Activated T-cell treated with anti-CD3 and anti-CD28 coated beads, Interleukin-2, amount 50 U/mL, for 4 hours (primary cell): Measurements from ENCODE around the gene KIF6. TPM values are rescaled to one million over a fixed set of nuclear protein-coding genes. Genes with fewer than 3 reads are reported as not detected.

Source experiments
- ATAC-seq, 2 donors: fragments of 200-7000 bp; cut with Tn5 transposase; one replicate each; pipeline ENCODE4 v1.10.0; 2021
- DNase-seq: peaks from one replicate; pipeline ENCODE4 v3.0.0-alpha.2; 2020
- H3K27me3 Mint-ChIP-seq: one replicate; pipeline ENCODE4 v1.8.0; 2021; ENCODE audit warnings: low read depth, mixed read lengths
- H3K36me3 Mint-ChIP-seq: one replicate; pipeline ENCODE4 v1.8.0; 2022; ENCODE audit warnings: mixed read lengths; ENCODE audit not compliant: insufficient read depth
- H3K4me1 Mint-ChIP-seq: one replicate; pipeline ENCODE4 v1.8.0; 2021; ENCODE audit warnings: low read depth, mixed read lengths
- H3K4me3 Mint-ChIP-seq: one replicate; pipeline ENCODE4 v1.8.0; 2021; ENCODE audit warnings: mild to moderate bottlenecking, moderate library complexity, mixed read lengths
- H3K9me3 Mint-ChIP-seq: one replicate; pipeline ENCODE4 v1.8.0; 2021; ENCODE audit warnings: mixed read lengths
- total RNA-seq, 3 donors: library from RNA; stranded (reverse); gene quantifications; one replicate each; pipeline ENCODE4 v1.2.1, GENCODE V29; 2021

KIF6 gene, protein sequence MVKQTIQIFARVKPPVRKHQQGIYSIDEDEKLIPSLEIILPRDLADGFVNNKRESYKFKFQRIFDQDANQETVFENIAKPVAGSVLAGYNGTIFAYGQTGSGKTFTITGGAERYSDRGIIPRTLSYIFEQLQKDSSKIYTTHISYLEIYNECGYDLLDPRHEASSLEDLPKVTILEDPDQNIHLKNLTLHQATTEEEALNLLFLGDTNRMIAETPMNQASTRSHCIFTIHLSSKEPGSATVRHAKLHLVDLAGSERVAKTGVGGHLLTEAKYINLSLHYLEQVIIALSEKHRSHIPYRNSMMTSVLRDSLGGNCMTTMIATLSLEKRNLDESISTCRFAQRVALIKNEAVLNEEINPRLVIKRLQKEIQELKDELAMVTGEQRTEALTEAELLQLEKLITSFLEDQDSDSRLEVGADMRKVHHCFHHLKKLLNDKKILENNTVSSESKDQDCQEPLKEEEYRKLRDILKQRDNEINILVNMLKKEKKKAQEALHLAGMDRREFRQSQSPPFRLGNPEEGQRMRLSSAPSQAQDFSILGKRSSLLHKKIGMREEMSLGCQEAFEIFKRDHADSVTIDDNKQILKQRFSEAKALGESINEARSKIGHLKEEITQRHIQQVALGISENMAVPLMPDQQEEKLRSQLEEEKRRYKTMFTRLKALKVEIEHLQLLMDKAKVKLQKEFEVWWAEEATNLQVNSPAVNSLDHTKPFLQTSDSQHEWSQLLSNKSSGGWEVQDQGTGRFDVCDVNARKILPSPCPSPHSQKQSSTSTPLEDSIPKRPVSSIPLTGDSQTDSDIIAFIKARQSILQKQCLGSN
- under 1 TPM; 0.18 to 0.41 (median 0.40) TPM for total RNA-seq

DNA sequence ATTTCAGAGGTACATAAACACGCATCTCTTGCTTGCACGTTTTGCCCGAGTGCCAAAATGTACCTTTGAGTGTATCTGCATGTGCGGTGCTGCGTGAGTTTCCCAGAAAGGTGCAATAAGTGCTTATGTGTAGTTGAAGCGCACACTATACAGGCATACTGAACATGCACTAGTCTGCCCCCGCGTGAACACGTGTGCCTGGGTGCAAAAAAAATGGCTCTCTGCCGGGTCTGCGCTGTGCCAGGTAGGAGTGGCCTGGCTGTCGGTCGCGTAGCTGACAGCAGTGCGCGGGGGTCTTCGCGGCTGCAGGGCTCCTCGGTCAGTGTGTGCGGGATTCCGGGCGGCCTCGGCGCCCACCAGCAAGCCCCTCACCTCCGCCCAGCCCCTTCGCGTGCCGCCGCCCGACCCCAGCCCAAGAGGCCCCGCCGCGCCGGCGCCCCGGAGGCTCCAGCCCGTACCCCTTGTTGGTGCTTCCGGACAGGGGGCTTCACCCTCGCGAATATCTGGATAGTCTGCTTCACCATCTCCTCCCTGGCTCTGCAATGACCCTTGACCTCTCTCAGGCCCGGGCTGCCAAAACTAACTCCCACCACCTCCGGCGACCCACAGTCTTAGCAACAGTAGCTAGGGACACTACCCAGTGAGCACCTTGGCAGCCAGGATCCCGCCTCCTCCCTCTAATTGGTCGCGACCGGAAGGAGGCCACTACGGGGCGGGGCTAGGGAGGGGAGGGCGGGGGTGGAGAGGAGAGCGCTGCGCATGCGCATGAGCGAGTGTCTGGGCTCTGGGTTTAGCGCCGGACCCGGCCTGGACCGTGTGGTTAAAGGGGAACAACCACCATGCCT, at the start of gene KIF6:
Gene KIF6, minus strand, starts transcription at position 622 of the 845 bp plus-strand sequence. Its CDS starts 98 bp downstream, at position 524.
- peak; percentile 99 for ATAC-seq
- Mint-ChIP-seq H3K4me3 (peak within 1 kb of the TSS; percentile 90), H3K27me3 (peaks cover 6% of the 10 kb centered on the region), H3K9me3 (no peaks in the 10 kb centered on the region), H3K36me3 (no peaks in the 10 kb centered on the region), H3K4me1 (peaks cover 6% of the 10 kb centered on the region)
- DNase-seq, result peak; percentile 71

DNA sequence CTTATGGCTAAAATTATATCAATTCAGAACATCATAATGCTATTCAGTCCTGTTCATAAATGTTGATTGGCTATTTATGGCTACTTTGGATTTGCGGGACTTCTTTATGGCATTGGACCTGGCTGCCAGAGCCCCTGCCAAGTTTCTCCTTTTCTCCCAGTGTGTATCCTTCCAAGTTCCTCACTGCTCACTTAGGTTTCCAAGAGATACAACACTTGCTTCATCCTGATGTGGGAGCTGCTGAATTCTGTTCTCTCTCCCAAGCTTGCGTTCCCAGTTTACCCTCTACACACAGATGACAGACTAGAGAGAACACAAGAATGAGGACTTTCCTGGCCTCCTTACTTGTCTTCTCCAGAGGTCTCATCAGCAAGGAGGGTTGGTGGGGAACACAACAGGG, 48.6 kb upstream of the KIF6 start:
- Mint-ChIP-seq H3K4me3 (no peak overlapping the region), H3K9me3 (no peaks in the 10 kb centered on the region), H3K27me3 (peaks cover 6% of the 10 kb centered on the region), H3K4me1 (no peaks in the 10 kb centered on the region), H3K36me3 (no peaks in the 10 kb centered on the region)
- no peak for DNase-seq
- no peak for ATAC-seq

DNA sequence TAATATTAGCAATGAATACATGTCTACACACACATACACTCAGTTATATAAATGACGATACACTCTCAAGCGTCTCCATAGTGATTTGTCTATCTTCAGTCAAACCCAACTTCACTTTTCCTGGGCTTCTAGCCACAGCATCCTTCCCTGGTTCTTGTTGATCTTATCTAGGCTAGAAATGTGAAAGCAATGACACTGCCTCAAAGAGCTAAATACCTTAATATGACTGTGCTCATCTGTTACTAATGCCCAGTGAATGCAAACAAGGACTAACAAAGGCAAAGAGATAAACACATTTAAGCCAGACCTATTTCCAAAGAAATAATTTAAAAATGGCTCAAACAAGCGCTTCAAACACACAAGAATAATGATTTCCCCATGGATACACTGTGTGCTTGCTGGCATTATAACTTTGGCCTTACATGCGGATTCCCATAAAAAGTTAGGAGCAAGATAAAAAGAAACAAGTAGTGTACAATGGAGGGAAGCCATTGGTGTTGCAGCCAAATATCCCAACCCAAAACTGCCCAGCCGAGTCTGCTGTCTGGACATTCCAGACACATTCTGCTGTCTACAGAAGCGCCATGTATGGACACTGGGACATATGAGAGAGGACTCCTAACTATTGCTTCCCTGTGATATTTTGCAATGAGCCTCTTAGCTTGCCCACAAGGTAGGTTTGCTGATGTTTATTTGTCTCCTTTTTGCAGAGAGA, 47.5 kb upstream of the KIF6 start:
- ATAC-seq (no peak), DNase-seq (no peak)
- H3K27me3 Mint-ChIP-seq, result peaks cover 7% of the 10 kb centered on the region

DNA sequence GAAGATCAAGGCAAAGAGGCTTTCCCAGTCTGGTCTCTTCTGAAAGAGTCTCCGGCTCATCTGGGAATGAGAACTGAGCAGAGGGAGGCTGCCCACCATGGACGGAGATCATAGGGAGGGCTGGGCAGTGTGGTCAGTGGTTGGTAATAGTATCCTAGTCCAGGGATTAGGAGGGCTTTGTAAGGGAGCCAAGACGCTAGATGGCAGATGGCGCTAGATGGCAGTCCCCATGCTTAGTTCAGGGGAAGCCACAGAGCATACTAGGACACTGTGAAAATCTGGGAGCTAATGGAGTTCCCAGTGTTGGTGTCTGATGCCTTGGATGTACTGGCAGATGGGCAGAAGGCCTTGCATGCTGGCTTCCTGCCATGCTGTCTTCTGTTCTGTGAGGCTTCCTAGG, 45.2 kb upstream of the KIF6 start:
- Mint-ChIP-seq H3K4me3 (no peak overlapping the region), H3K27me3 (peaks cover 7% of the 10 kb centered on the region), H3K4me1 (no peaks in the 10 kb centered on the region), H3K36me3 (no peaks in the 10 kb centered on the region), H3K9me3 (no peaks in the 10 kb centered on the region)
- ATAC-seq, result no peak
- no peak for DNase-seq

More for the DNA sequence above, 47.5 kb upstream of the KIF6 start:
- Mint-ChIP-seq H3K4me3 (no peak overlapping the region), H3K9me3 (no peaks in the 10 kb centered on the region), H3K36me3 (no peaks in the 10 kb centered on the region), H3K4me1 (no peaks in the 10 kb centered on the region)

DNA sequence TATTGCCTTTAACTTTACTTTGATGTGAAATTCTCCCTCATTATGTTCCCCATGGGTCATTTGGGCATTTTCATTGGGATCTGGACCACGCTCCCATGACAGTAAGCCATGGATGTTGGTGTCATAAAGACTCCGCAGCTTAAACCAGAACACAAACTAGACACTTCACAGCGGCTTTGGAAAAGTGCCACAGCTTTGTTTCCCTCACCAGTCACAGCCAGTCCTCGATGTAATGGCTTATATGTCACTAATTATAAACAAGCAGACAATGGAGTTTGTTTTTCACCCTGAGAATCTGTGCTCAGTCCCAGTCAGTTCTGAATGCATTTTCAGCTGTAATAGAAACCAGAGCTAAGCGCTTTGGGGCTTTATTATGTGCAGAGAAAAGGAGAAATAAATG, 43.8 kb upstream of the KIF6 start:
- ATAC-seq, result no peak
- H3K4me1 Mint-ChIP-seq, result no peaks in the 10 kb centered on the region
- no peaks in the 10 kb centered on the region for H3K9me3 Mint-ChIP-seq
- no peaks in the 10 kb centered on the region for H3K36me3 Mint-ChIP-seq
- H3K4me3 Mint-ChIP-seq, result no peak overlapping the region
- H3K27me3 Mint-ChIP-seq, result peaks cover 7% of the 10 kb centered on the region
- no peak for DNase-seq

DNA sequence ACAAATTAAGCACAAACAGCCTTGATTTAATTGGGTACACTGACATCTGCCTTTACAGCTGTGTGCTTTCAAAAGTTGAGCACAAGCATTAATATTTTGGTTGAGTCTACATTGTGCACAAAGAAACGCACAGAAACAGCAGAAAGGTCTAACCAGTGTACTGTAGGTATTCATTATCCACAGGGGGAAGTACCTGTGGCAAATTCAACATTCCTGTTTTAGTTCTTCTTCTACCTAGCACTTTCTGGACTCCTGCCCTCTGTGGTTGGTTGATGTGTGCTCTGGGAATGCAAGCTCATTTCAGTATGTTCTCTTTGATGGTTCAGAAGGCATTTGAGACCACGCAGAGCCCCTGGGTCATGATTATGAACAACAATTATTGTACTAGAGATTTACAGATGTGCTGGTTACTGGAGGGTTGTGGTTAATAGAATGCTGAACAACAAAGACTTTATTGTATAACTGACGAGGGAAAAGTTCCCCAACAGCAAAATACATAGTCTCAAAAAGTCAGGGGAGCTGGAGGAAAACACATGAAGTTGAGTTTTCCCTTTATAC, 40.4 kb upstream of the KIF6 start:
- H3K27me3 Mint-ChIP-seq, result peaks cover 13% of the 10 kb centered on the region
- ATAC-seq, result no peak
- no peak overlapping the region for H3K4me3 Mint-ChIP-seq
- no peaks in the 10 kb centered on the region for H3K9me3 Mint-ChIP-seq
- H3K4me1 Mint-ChIP-seq, result no peaks in the 10 kb centered on the region
- DNase-seq, result no peak
- no peaks in the 10 kb centered on the region for H3K36me3 Mint-ChIP-seq

DNA sequence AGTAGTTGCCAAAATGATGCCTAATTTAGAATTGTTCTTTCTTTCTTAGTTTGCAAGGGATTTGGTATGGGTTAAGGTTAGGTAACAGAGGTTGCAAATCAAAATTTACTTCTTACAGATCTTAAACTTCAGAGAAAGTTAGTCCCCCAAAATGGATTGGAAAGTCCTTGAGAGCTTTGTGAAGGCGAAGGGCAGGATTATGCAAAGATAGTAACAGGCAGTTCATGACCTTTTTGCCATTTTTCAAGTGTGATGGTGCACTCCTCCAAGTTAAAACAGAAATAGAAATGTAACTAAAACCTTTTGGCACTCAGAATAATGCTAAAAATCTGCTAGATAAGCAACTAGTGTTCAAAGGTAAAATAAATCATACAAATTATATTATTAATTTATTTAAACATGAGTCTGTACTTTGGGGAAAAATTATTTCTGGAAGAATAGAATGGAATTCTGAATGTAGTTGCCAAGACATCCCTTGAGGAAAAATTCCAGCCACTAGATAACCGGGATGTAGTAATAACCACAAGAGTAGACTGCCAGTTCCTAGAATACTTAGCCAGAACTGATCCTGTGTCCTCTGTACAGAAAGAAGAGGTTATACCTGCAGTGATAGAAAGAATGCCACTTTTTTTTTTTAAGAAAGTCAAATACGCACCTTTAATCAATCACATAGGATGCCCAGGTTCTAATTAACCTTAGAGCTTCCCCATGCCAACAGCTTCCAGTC, 35.2 kb upstream of the KIF6 start:
- no peaks in the 10 kb centered on the region for H3K9me3 Mint-ChIP-seq
- ATAC-seq (no peak), DNase-seq (no peak)
- H3K27me3 Mint-ChIP-seq, result peaks cover 12% of the 10 kb centered on the region
- H3K4me1 Mint-ChIP-seq, result no peaks in the 10 kb centered on the region
- no peaks in the 10 kb centered on the region for H3K36me3 Mint-ChIP-seq
- H3K4me3 Mint-ChIP-seq, result no peak overlapping the region

DNA sequence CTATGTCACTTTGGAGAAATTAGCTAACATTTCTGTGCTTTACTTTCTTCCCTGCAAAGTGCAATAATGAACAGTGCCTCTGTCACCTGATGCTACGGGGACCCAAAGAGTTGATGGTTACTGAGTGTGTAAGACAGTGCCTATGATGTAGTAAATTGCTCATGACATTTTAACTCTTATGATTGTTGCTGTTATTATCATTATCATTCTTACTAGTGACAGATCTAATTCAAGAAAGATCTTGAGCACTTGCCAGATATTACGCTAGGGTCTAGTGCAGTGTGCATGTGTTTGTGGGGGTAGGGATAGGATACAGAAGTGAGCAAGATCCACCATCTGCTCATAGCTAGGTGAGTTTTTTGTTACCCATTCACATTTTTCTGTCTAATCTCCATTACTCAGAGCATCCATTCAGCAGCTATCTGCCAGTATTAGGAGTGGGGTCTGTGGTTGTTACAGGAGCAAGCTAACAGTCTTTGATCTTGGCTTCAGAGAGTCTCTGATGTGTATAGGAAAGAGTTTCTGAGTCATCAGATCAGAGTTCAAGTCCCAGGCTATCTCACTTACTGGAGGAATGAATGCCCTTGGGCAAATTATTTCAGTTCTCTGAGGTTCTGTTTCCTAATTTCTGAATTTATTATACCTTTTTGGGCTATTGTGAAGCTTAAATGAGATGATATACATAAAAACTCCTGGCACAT, 33.8 kb upstream of the KIF6 start:
- Mint-ChIP-seq H3K4me3 (no peak overlapping the region), H3K9me3 (no peaks in the 10 kb centered on the region), H3K4me1 (no peaks in the 10 kb centered on the region), H3K36me3 (no peaks in the 10 kb centered on the region), H3K27me3 (peaks cover 12% of the 10 kb centered on the region)
- DNase-seq (no peak), ATAC-seq (no peak)

DNA sequence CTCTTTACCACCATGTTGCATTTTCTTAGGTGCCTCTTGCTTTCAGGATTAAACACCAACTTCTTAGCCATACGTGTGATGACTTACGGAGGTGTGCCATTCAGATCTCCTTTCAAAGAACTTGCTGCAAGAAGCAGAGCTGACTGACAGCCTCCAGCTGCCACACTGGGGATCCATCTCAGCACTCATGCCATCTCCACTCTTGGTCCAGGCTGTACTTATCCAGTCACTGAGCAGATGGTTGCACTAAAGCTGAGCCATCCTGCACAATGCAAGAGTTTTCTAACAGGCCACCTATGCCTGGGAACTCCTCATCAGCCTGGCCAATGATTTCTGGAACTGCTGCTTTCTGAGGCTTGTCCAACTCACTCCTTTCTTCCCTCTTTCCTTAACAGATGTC, 31.4 kb upstream of the KIF6 start:
- DNase-seq (no peak), ATAC-seq (no peak)
- Mint-ChIP-seq H3K9me3 (no peaks in the 10 kb centered on the region), H3K4me1 (no peaks in the 10 kb centered on the region), H3K27me3 (peaks cover 4% of the 10 kb centered on the region), H3K4me3 (no peak overlapping the region), H3K36me3 (no peaks in the 10 kb centered on the region)

DNA sequence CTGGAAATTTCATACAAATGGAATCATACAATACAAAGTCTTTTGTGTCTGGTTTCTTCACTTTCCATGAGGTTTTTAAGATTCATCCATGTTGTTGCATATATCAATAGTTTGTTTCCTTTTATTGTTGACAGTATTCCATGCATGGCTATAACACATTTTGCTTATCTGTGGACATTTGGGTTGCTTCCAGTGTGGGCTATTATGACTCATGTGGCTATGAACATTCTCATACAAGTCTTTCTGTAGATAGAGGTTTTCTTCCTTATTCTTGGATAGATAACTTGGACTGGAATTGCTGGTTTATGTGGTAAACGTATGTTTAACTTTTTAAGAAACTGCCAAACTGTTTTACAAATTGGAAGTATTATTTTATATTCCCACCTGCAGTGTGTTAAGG, 30.0 kb upstream of the KIF6 start:
- ATAC-seq (no peak), DNase-seq (no peak)
- Mint-ChIP-seq H3K4me1 (no peaks in the 10 kb centered on the region), H3K27me3 (peaks cover under 1% of the 10 kb centered on the region), H3K9me3 (no peaks in the 10 kb centered on the region), H3K36me3 (no peaks in the 10 kb centered on the region), H3K4me3 (no peak overlapping the region)

DNA sequence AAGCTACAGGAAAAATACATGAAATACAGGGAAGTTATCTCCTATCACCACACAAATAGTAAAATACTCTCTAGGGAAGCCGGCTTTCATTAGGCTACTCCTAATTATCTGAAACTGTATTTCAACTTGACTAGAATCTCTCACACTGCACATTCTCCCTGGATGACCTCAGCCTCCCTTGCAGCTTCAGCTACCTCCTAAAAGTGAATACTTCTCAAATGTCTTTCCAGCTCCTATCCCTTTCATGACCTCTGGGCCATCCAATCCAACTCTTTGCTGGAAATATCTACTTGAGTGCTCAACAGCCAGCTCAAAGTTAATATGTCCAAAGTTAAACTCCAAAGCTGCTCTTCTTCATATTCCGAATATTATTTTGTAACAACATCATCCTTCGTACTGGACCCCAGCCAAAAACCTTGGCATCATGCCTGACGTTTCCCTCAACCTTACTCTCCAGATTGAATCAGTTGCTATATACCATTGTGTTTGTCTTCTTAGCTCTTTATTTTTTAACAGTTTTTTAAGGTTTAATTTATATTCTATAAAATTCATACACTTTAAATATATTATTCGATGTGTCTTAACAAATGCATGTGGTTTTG, 29.4 kb upstream of the KIF6 start:
- no peak for ATAC-seq
- no peaks in the 10 kb centered on the region for H3K4me1 Mint-ChIP-seq
- DNase-seq, result no peak
- no peaks in the 10 kb centered on the region for H3K36me3 Mint-ChIP-seq
- H3K4me3 Mint-ChIP-seq, result no peak overlapping the region
- peaks cover 4% of the 10 kb centered on the region for H3K27me3 Mint-ChIP-seq
- no peaks in the 10 kb centered on the region for H3K9me3 Mint-ChIP-seq

DNA sequence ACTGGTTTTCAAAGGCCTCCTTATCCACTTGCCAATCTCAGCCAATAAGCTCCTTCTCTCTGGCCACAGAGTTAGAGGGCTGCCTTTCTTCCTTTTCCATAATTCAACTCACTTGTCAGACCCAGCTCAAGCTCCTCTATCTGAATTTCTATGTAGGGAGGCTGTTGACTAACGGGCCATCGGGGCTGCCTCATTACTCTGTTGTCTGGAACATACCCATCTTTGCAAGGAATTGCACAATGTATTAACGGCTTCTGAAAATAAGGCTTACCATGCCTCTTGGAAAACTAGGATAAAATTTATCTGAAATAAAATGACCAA, 28.5 kb upstream of the KIF6 start:
- DNase-seq (no peak), ATAC-seq (no peak)
- Mint-ChIP-seq H3K4me3 (no peak overlapping the region), H3K9me3 (no peaks in the 10 kb centered on the region), H3K36me3 (no peaks in the 10 kb centered on the region), H3K4me1 (no peaks in the 10 kb centered on the region), H3K27me3 (peaks cover 4% of the 10 kb centered on the region)
